NB4 (cell line): ENCODE results near the gene TACC2.

Source experiments
- POLR2A ChIP-seq: IDR thresholded peaks from 2 replicates; pipeline ENCODE4 v1.6.1; 2011; ENCODE audit warnings: mild to moderate bottlenecking; ENCODE audit not compliant: insufficient read length; ENCODE audit errors: extremely low read depth
- TF ChIP-seq, protein P1 (sequence below): IDR thresholded peaks from 2 replicates; pipeline ENCODE4 v1.6.1; 2011; ENCODE audit warnings: low read depth, low read length

- no peak for TF ChIP-seq POLR2A
- TF ChIP-seq, protein P1, sequence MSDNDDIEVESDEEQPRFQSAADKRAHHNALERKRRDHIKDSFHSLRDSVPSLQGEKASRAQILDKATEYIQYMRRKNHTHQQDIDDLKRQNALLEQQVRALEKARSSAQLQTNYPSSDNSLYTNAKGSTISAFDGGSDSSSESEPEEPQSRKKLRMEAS: peak; percentile 25; the same call in 1 of the 2 replicates
Observed at GRCh38 chr10:122142641-122143237, 153.8 kb downstream of the TACC2 start.
